GM12878 (cell line): ENCODE measurements around the gene JAML. TPM values are rescaled to one million over a fixed set of nuclear protein-coding genes. Genes with fewer than 3 reads are reported as not detected.

Experiments used
- ATAC-seq: fragments of 200-7000 bp; cut with Tn5 transposase; 3 replicates; pipeline ENCODE4 v1.9.1; 2020; ENCODE audit warnings: mild to moderate bottlenecking, moderate library complexity
- BruUV-seq: library from RNA; stranded (reverse); fragments of 400-500 nt; replicated peaks from 2 replicates; lab custom pipeline; 2021; lab: Mats Ljungman, UMichigan
- CTCF ChIA-PET: fragments of 300-600 bp; sonication (Branson Sonifier 250); formaldehyde crosslinking; extraction: SDS; loops from one replicate; lab custom pipeline; 2021; ENCODE audit warnings: inconsistent platforms; lab: Yijun Ruan, JAX
- POLR2A ChIA-PET: fragments of 350-600 bp; formaldehyde crosslinking; extraction: SDS; loops from one replicate; lab custom pipeline; 2021; ENCODE audit warnings: inconsistent platforms; lab: Charles Lee
- RAD21 ChIA-PET: fragments of 300-600 bp; sonication (Branson Sonifier 250); formaldehyde crosslinking; loops from one replicate; lab custom pipeline; 2023; ENCODE audit warnings: antibody characterized with exemption; ENCODE audit not compliant: unreplicated experiment; lab: Charles Lee
- SMC1A ChIA-PET: fragments of 300-600 bp; sonication (Branson Sonifier 250); formaldehyde crosslinking; loops from one replicate; lab custom pipeline; 2023; ENCODE audit not compliant: unreplicated experiment, uncharacterized antibody; lab: Charles Lee
- DNase-seq: peaks from one replicate; pipeline ENCODE4 v3.0.0-alpha.2; 2011; ENCODE audit warnings: low read depth, low spot score
- FAIRE-seq: peaks from 3 replicates; lab custom pipeline; 2011; peaks lifted over from hg19 to GRCh38; lab: Jason Lieb, UNC
- H2AFZ ChIP-seq: 2 replicates; pipeline ENCODE4 v1.6.0; 2011; ENCODE audit warnings: low read depth, low read length, control low read depth; ENCODE audit not compliant: control insufficient read depth
- H3K27ac ChIP-seq: 2 replicates; pipeline ENCODE4 v1.5.1; 2011; ENCODE audit warnings: control low read depth; ENCODE audit not compliant: control insufficient read depth, insufficient read depth
- H3K27me3 ChIP-seq, 2 experiments: replicated peaks in 1 of 2; 2 replicates each; pipeline versions ENCODE4 v1.6.0 to v1.6.1; 2011; ENCODE audit warnings: low read length in 1 of 2; ENCODE audit not compliant: control insufficient read depth in 2 of 2, insufficient read depth in 2 of 2
- H3K36me3 ChIP-seq, 2 experiments: 2 replicates each; pipeline ENCODE4 v1.5.1; 2011; ENCODE audit warnings: low read length in 1 of 2; ENCODE audit not compliant: control insufficient read depth in 2 of 2, insufficient read depth in 2 of 2
- H3K4me1 ChIP-seq: 2 replicates; pipeline ENCODE4 v1.6.1; 2011; ENCODE audit warnings: mild to moderate bottlenecking, low read length, moderate library complexity, mixed read lengths; ENCODE audit not compliant: control insufficient read depth, insufficient read depth
- H3K4me2 ChIP-seq: 2 replicates; pipeline ENCODE4 v1.6.0; 2011; ENCODE audit warnings: control low read depth; ENCODE audit not compliant: control insufficient read depth, insufficient read depth
- H3K4me3 ChIP-seq: fragments of 200-600 bp; sonication (generic); 2 replicates; pipeline ENCODE4 v1.5.1; 2016
- H3K79me2 ChIP-seq: 2 replicates; pipeline ENCODE4 v1.6.0; 2011; ENCODE audit warnings: low read length; ENCODE audit not compliant: control insufficient read depth, insufficient read depth
- H3K9ac ChIP-seq: 2 replicates; pipeline ENCODE4 v1.8.0; 2011; ENCODE audit warnings: low read length, control low read depth, mixed read lengths; ENCODE audit not compliant: control insufficient read depth, insufficient read depth
- H3K9me3 ChIP-seq: replicated peaks from 3 replicates; pipeline ENCODE4 v1.5.1; 2011; ENCODE audit warnings: mild to moderate bottlenecking, low read length; ENCODE audit not compliant: control insufficient read depth, insufficient read depth
- H4K20me1 ChIP-seq: 2 replicates; pipeline ENCODE4 v1.6.0; 2011; ENCODE audit not compliant: control insufficient read depth, insufficient read depth
- CEBPB ChIP-seq, 2 experiments: fragments of 150-350 bp in 1 of 2; IDR thresholded peaks; 2 replicates each; pipeline ENCODE4 v1.6.1; 2012 to 2014; ENCODE audit warnings: low read depth in 2 of 2, low read length in 2 of 2, borderline replicate concordance in 1 of 2, inconsistent platforms in 1 of 2
- CTCF ChIP-seq, 3 experiments: IDR thresholded peaks in 2 of 3; conservative IDR thresholded peaks in 1 of 3; 2 replicates each; pipeline ENCODE4 v1.5.1; 2011; ENCODE audit warnings: low read depth in 3 of 3, low read length in 3 of 3, mild to moderate bottlenecking in 3 of 3, control low read depth in 2 of 3, moderate library complexity in 2 of 3, inconsistent platforms in 1 of 3, mixed read lengths in 1 of 3; ENCODE audit not compliant: control insufficient read depth in 2 of 3, insufficient read depth in 1 of 3; ENCODE audit errors: extremely low read depth in 1 of 3
- CUX1 ChIP-seq: IDR thresholded peaks from 2 replicates; pipeline ENCODE4 v1.6.1; 2012; ENCODE audit warnings: improper control_type of control experiment, low read depth, low read length; ENCODE audit not compliant: insufficient replicate concordance
- EED ChIP-seq: sonication (generic); IDR thresholded peaks from 2 replicates; pipeline ENCODE4 v1.6.1; 2016; ENCODE audit warnings: antibody characterized with exemption, low read depth
- IRF5 ChIP-seq: fragments of 450-650 bp; IDR thresholded peaks from 2 replicates; pipeline ENCODE4 v1.6.1; 2017; ENCODE audit warnings: borderline replicate concordance
- NFIC ChIP-seq: IDR thresholded peaks from 2 replicates; pipeline ENCODE4 v1.6.1; 2012; ENCODE audit warnings: low read depth, mild to moderate bottlenecking, inconsistent platforms, low read length, moderate library complexity
- NFYA ChIP-seq: IDR thresholded peaks from 2 replicates; pipeline ENCODE4 v1.6.1; 2011; ENCODE audit warnings: low read depth, mild to moderate bottlenecking, low read length, improper control_type of control experiment, borderline replicate concordance
- POLR2AphosphoS5 ChIP-seq: IDR thresholded peaks from 2 replicates; pipeline ENCODE4 v1.6.1; 2011; ENCODE audit warnings: mild to moderate bottlenecking, low read length, inconsistent platforms
- RAD21 ChIP-seq: IDR thresholded peaks from 2 replicates; pipeline ENCODE4 v1.6.1; 2011; ENCODE audit warnings: mild to moderate bottlenecking, low read depth, low read length, moderate library complexity; ENCODE audit not compliant: insufficient read depth
- SIN3A ChIP-seq: IDR thresholded peaks from 2 replicates; pipeline ENCODE4 v1.6.1; 2012; ENCODE audit warnings: low read depth, low read length, improper control_type of control experiment
- SMARCA5 ChIP-seq: fragments of 450-650 bp; IDR thresholded peaks from 2 replicates; pipeline ENCODE4 v1.6.1; 2017; ENCODE audit warnings: mild to moderate bottlenecking
- SMC3 ChIP-seq: IDR thresholded peaks from 2 replicates; pipeline ENCODE4 v1.6.1; 2011; ENCODE audit warnings: low read length, improper control_type of control experiment, borderline replicate concordance
- SP1 ChIP-seq: IDR thresholded peaks from one replicate; pipeline ENCODE4 v1.6.1; 2011; ENCODE audit warnings: low read depth, low read length
- YY1 ChIP-seq: IDR thresholded peaks from 2 replicates; pipeline ENCODE4 v1.6.1; 2011; ENCODE audit warnings: low read depth, mild to moderate bottlenecking, low read length
- ZNF384 ChIP-seq: IDR thresholded peaks from 2 replicates; pipeline ENCODE4 v1.6.1; 2012; ENCODE audit warnings: low read depth, mild to moderate bottlenecking, low read length, improper control_type of control experiment, borderline replicate concordance
- WGBS: methylation state at CpG from one replicate; pipeline ENCODE4 v1.1.6; 2016; ENCODE audit warnings: low lambda C conversion rate; ENCODE audit not compliant: insufficient replicate concordance, insufficient coverage; ENCODE audit errors: missing lambda C conversion rate; 5-methylcytosine and 5-hydroxymethylcytosine counted together
- in situ Hi-C: fragments of 300-500 bp; cut with MboI; formaldehyde crosslinking; loops from 9 replicates; pipeline ENCODE4 v1.14.3; 2018; ENCODE audit warnings: mixed read lengths
- intact Hi-C: fragments of 100-400 bp; cut with micrococcal nuclease; formaldehyde crosslinking; loops from one replicate; pipeline ENCODE4 v1.14.2; 2022; ENCODE audit not compliant: unreplicated experiment
- polyA plus RNA-seq, 11 experiments: library from polyadenylated mRNA; depleted of rRNA in 4 of 11; unstranded in 6 of 11; stranded (reverse) in 5 of 11; fragments of >200 nt; fragmentation: Nextera tagmentation in 4 of 11; fragmentation: Illumina TruSeq in 1 of 11; extraction: Ambion mirVana in 4 of 11; extraction: Trizol in 1 of 11; gene quantifications; 1 replicate in 1 of 11; 2 replicates in 10 of 11; pipeline versions ENCODE4 v1.2.1 to v1.2.3, GENCODE V29; 2011 to 2016; ENCODE audit warnings: inconsistent platforms in 2 of 11, missing spikeins in 2 of 11, low read depth in 1 of 11
- total RNA-seq, 4 experiments: library from RNA; depleted of rRNA in 3 of 4; stranded (reverse); fragments of >200 nt in 3 of 4; fragmentation: Illumina TruSeq in 1 of 4; extraction: Trizol in 1 of 4; gene quantifications; 2 replicates each; pipeline versions ENCODE4 v1.2.1 to v1.2.3, GENCODE V29; 2013 to 2021

Gene JAML
- total and polyA plus RNA-seq, 10 of the 15 experiments (the other 5 are each of a cell fraction or from before 2014, with no cell fraction given), result 0.60 to 8.1 (median 3.5) TPM

GRCh38 chr11:118198370-118198769 lies 26.4 kb downstream of the JAML start:
- peak; percentile 41 for FAIRE-seq
- no peak overlapping the region for H3K27ac ChIP-seq
- TF ChIP-seq CUX1 (no peak), NFIC (no peak), IRF5 (no peak), EED (0 out of 2 replicates have a peak, but pooled peaks have one; percentile 20), YY1 (peak; percentile 60), POLR2AphosphoS5 (no peak), NFYA (no peak), CTCF (IDR thresholded peaks at IDR 0.05 in 2 of 3, conservative IDR thresholded peaks at IDR 0.05 in 1 of 3; ENCODE audit: control insufficient read depth in 2 of 3, extremely low read depth in 1 of 3, insufficient read depth in 1 of 3, low read depth in 3 of 3, low read length in 3 of 3) (peak; percentile 93 to 96 (median 94)), RAD21 (peak; percentile 97), ZNF384 (peak; percentile 69), SIN3A (no peak), SMC3 (peak; percentile 99), CEBPB (IDR thresholded peaks at IDR 0.05; ENCODE audit: borderline replicate concordance in 1 of 2, low read depth in 2 of 2, low read length in 2 of 2) (no peak), SMARCA5 (peak; percentile 61; the same call in 1 of the 2 replicates), SP1 (peak; percentile 12)

More at GRCh38 chr11:118198370-118198769, 26.4 kb downstream of the JAML start:
- Histone ChIP-seq H3K9me3 (no peaks in the 10 kb centered on the region; the same call in 2 of the 3 replicates), H3K4me1 (no peaks in the 10 kb centered on the region), H3K79me2 (no peaks in the 10 kb centered on the region), H3K9ac (no peak overlapping the region), H3K36me3 (no peaks in the 10 kb centered on the region; a peak in 1 of 4 replicates), H3K4me3 (no peak overlapping the region), H3K4me2 (no peak overlapping the region), H4K20me1 (no peaks in the 10 kb centered on the region), H3K27me3 (no peaks in the 10 kb centered on the region; a peak in 1 of 4 replicates), H2AFZ (peak overlapping the region; percentile 15)
- ChIA-PET POLR2A (interaction anchor here (0.5 to 1.2 kb wide), 9 partner anchors 15 to 161 kb away, joined by 3 to 8 read pairs (median 4); partner anchors contain the start of gene UBE4A), CTCF (interaction anchor here (0.6 to 3.3 kb wide), 81 partner anchors 8 to 1203 kb away, joined by 3 to 62 read pairs (median 5); partner anchors contain the start of genes JAML, MPZL2, MPZL3 and UBE4A), SMC1A (interaction anchor here (0.6 to 2.8 kb wide), 56 partner anchors 9 to 372 kb away, joined by 3 to 77 read pairs (median 4); partner anchors contain the start of genes JAML, MPZL2, MPZL3 and UBE4A), RAD21 (interaction anchor here (0.6 to 3.7 kb wide), 53 partner anchors 10 to 518 kb away, joined by 3 to 71 read pairs (median 4); partner anchors contain the start of genes JAML, MPZL2, MPZL3 and UBE4A)
- in situ Hi-C loops (loop anchor here (5.0 kb wide), 3 partner anchors 94 to 284 kb away; no protein-coding TSS in a partner anchor), intact Hi-C loops (loop anchor here (1.0 to 5.0 kb wide), 5 partner anchors 46 to 289 kb away; no protein-coding TSS in a partner anchor)
- DNase-seq (no peak), ATAC-seq (peak; percentile 94)
- WGBS, result 0% methylated on average over 9 of the region's 9 CpGs
- no TSS peak for BruUV-seq
